Kidney (tissue), 14 donors: ENCODE data around the gene SUMF1. TPM values are rescaled to one million over a fixed set of nuclear protein-coding genes. Genes with fewer than 3 reads are reported as not detected.

ENCODE experiments used
- DNase-seq, 5 donors: peaks; one replicate each; pipeline ENCODE4 v3.0.0-alpha.2; 2013 to 2020
- FAIRE-seq: peaks from 2 replicates; lab custom pipeline; 2012; peaks lifted over from hg19 to GRCh38; lab: Jason Lieb, UNC
- H3K27ac ChIP-seq, 2 donors: one replicate each; pipeline ENCODE4 v1.7.0; 2013; ENCODE audit warnings: low read depth in 2 of 2, low read length in 2 of 2, inconsistent platforms in 1 of 2
- H3K27me3 ChIP-seq: one replicate; pipeline ENCODE4 v1.7.1; 2013; ENCODE audit warnings: low read length, inconsistent platforms; ENCODE audit not compliant: control insufficient read depth, insufficient read depth
- H3K36me3 ChIP-seq, 3 donors: one replicate each; pipeline versions ENCODE4 v1.7.0 to v1.7.1; 2013; ENCODE audit warnings: low read length in 3 of 3, control low read depth in 1 of 3, inconsistent platforms in 1 of 3; ENCODE audit not compliant: insufficient read depth in 3 of 3, control insufficient read depth in 2 of 3
- H3K4me1 ChIP-seq, 3 donors: one replicate each; pipeline versions ENCODE4 v1.7.0 to v1.7.1; 2013; ENCODE audit warnings: low read length in 3 of 3, inconsistent platforms in 1 of 3, low read depth in 1 of 3; ENCODE audit not compliant: control insufficient read depth in 2 of 3, insufficient read depth in 2 of 3
- H3K4me3 ChIP-seq, 3 donors: one replicate each; pipeline versions ENCODE4 v1.7.0 to v1.8.1; 2013; ENCODE audit warnings: low read length in 3 of 3, control low read depth in 1 of 3, inconsistent platforms in 1 of 3
- H3K9ac ChIP-seq, 3 donors: one replicate each; pipeline versions ENCODE4 v1.7.0 to v1.7.1; 2013; ENCODE audit warnings: low read length in 3 of 3, control low read depth in 1 of 3, inconsistent platforms in 1 of 3
- H3K9me3 ChIP-seq, 3 donors: one replicate each; pipeline versions ENCODE4 v1.7.0 to v1.7.1; 2013; ENCODE audit warnings: low read length in 3 of 3, control low read depth in 1 of 3, inconsistent platforms in 1 of 3; ENCODE audit not compliant: control insufficient read depth in 2 of 3, insufficient read depth in 1 of 3
- intact Hi-C: fragments of 100-400 bp; cut with DNase I; formaldehyde crosslinking; loops from one replicate; pipeline ENCODE4 v1.11.1; 2022
- polyA plus RNA-seq: library from polyadenylated mRNA; stranded (reverse); fragments of 350-450 nt; fragmentation: Illumina TruSeq; extraction: RNeasy Lipid Tissue Mini Kit (QIAGEN cat#74804); gene quantifications from one replicate; pipeline ENCODE4 v1.2.3, GENCODE V29; 2014; ENCODE audit warnings: low read depth, low replicate concordance; ENCODE audit not compliant: insufficient read depth
- total RNA-seq: library from RNA; stranded (reverse); fragmentation: NEBNext Ultra II Directional; extraction: Animal tissue kit (Norgen Biotek cat#: 25700); gene quantifications from one replicate; pipeline ENCODE4 v1.2.1, GENCODE V29; 2021
- TF ChIP-seq, protein P1 (sequence below): IDR thresholded peaks from 3 replicates; pipeline ENCODE4 v1.5.1; 2012; ENCODE audit warnings: mild to moderate bottlenecking, moderate library complexity, borderline replicate concordance; ENCODE audit not compliant: insufficient read depth; ENCODE audit errors: extremely low read depth
- donor health status: control.
- donor health status: control.
- donor health status: control.
- donor health status: control.
- donor health status: control.
- donor health status: DM: yes; HTN: yes; CAD: no.
- donor health status: Normal renal cell carcinoma (clear cell type).

The SUMF1 gene
- total and polyA plus RNA-seq, 2 donors from 2014 or later: 50.1 to 50.6 TPM

DNA sequence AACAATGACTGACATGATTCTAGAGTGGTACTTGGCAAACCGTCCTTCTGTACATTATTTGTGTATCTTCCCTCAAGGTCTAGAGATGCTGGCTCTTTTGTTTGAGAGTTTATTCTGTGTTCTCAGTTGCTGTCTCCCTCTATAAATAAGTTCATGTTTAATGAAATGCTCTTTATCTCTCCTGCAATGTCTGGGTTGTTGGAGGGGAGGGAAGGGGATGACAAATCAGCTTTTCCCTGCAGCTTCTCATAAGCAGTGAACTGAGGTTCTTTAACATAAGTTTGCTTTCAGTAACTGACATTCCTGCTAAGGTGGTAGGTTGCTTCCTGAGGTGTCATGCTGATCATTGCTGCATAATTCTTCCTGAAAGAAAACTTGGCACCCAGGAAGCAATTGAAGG lies 47.8 kb upstream of the SUMF1 start:
- Histone ChIP-seq H3K9me3 (no peaks in the 10 kb centered on the region), H3K27ac (peak overlapping the region; percentile 48 to 80), H3K9ac (no peak overlapping the region), H3K4me3 (no peak overlapping the region), H3K36me3 (peaks cover 0 to 4% (median 2%) of the 10 kb centered on the region in 3 donors), H3K27me3 (no peaks in the 10 kb centered on the region), H3K4me1 (peaks cover 9 to 20% (median 19%) of the 10 kb centered on the region in 3 donors)
- FAIRE-seq: no peak
- intact Hi-C loops: no loop called here
- no peak for DNase-seq
- TF ChIP-seq, protein P1, sequence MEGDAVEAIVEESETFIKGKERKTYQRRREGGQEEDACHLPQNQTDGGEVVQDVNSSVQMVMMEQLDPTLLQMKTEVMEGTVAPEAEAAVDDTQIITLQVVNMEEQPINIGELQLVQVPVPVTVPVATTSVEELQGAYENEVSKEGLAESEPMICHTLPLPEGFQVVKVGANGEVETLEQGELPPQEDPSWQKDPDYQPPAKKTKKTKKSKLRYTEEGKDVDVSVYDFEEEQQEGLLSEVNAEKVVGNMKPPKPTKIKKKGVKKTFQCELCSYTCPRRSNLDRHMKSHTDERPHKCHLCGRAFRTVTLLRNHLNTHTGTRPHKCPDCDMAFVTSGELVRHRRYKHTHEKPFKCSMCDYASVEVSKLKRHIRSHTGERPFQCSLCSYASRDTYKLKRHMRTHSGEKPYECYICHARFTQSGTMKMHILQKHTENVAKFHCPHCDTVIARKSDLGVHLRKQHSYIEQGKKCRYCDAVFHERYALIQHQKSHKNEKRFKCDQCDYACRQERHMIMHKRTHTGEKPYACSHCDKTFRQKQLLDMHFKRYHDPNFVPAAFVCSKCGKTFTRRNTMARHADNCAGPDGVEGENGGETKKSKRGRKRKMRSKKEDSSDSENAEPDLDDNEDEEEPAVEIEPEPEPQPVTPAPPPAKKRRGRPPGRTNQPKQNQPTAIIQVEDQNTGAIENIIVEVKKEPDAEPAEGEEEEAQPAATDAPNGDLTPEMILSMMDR: no peak

DNA sequence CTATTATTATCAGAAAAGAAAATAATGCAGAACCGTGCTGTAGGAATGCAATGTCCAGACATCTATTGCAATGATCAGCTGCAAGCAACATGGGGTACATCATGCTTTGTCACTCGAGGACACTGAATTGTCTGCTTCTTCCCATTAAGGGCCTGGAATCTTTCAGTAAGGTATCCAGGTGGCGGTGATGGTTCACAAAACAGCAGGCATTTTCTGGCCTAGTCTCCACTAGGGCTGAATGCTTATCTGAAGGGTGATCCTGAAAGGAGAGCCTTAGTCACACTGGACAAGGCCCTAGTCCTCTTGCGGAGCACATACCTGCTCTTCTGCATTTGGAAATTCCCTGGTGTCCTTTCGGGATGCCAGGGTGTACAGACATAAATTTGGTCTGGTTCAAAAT lies 47.3 kb upstream of the SUMF1 start:
- peaks cover 0 to 7% (median 4%) of the 10 kb centered on the region in 3 donors for H3K36me3 ChIP-seq
- no peaks in the 10 kb centered on the region for H3K27me3 ChIP-seq
- no peak overlapping the region for H3K27ac ChIP-seq
- intact Hi-C loops: no loop called here
- peaks cover 9 to 20% (median 19%) of the 10 kb centered on the region in 3 donors for H3K4me1 ChIP-seq
- H3K9me3 ChIP-seq: no peaks in the 10 kb centered on the region
- TF ChIP-seq, protein P1: no peak
- H3K9ac ChIP-seq: no peak overlapping the region
- FAIRE-seq (no peak), DNase-seq (no peak)
- no peak overlapping the region for H3K4me3 ChIP-seq

DNA sequence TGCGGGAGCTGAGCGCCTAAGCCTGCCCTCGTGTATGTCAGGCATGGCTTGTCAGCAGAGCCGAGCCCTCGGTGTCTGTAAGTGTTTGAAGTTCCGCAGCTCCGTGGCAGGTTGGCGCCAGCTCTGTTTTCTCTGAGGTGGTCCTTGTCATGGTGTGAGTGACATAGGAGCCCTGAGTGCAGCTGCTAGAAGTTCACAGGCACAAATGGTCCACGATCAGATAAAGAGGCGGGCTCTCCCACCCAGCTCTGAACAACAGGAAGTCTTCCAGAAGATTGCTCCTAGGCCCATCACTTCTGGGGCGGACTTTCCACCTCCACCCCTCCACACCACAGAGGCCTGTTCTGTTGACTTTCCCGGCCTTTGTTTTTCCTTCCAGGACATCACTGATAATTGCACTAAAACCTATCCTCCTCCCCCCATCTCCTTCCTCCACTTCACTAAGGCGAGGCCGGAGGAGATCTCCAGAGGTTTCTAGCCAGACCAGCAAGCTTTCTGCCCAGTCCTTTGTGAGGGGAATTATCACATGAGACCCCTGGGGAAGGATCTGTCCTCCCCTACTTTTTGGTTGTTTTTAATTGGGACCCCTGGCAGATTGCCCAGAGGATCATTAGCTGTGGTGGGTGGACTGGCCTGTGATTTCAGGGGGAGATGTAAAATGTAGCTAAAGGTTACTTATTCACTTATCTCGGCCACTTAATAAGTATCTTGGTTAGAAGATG lies 46.0 kb upstream of the SUMF1 start:
- intact Hi-C loops: no loop called here

More for the DNA sequence above, 46.0 kb upstream of the SUMF1 start:
- no peaks in the 10 kb centered on the region for H3K9me3 ChIP-seq
- peak overlapping the region in 1 of 2 donors; percentile 59 for H3K27ac ChIP-seq
- peaks cover 0 to 7% (median 4%) of the 10 kb centered on the region in 3 donors for H3K36me3 ChIP-seq
- peaks cover 9 to 20% (median 14%) of the 10 kb centered on the region in 3 donors for H3K4me1 ChIP-seq
- DNase-seq: peak in 4 of 5 donors; percentile 90 to 94 (median 92)
- TF ChIP-seq, protein P1: no peak
- no peak overlapping the region for H3K9ac ChIP-seq
- no peak overlapping the region for H3K4me3 ChIP-seq
- FAIRE-seq: no peak
- H3K27me3 ChIP-seq: no peaks in the 10 kb centered on the region
